DMS153 treated with DMSO at 0.1 percent for 48 hours (cell line): ENCODE measurements around the gene CYP21A2.
"Not testable (repeated sequence)": the region's sequence is repeated elsewhere in the genome, so short reads cannot be mapped to it uniquely, and the experiment has no call there.

Source experiments
- DNase-seq: peaks from one replicate; lab custom pipeline; 2025; ENCODE audit not compliant: unreplicated experiment; lab: John Stamatoyannopoulos, UW

Gene CYP21A2

GRCh38 chr6:32029553-32029952 lies 8.7 kb upstream of the CYP21A2 start:
- DNase-seq, result not testable (repeated sequence)

- not testable (repeated sequence) for DNase-seq
Observed at GRCh38 chr6:32035283-32036013, 2.8 kb upstream of the CYP21A2 start.

- not testable (repeated sequence) for DNase-seq
Observed at GRCh38 chr6:32037136-32037535, 1.1 kb upstream of the CYP21A2 start.

GRCh38 chr6:32038878-32039277 lies 663 bp downstream of the CYP21A2 start:
- not testable (repeated sequence) for DNase-seq

GRCh38 chr6:32039321-32040274 lies 1.4 kb downstream of the CYP21A2 start:
- not testable (repeated sequence) for DNase-seq

- not testable (repeated sequence) for DNase-seq
Observed at GRCh38 chr6:32040299-32041049, 2.3 kb downstream of the CYP21A2 start.

GRCh38 chr6:32041050-32041321 lies 2.8 kb downstream of the CYP21A2 start:
- DNase-seq, result not testable (repeated sequence)

- not testable (repeated sequence) for DNase-seq
Observed at GRCh38 chr6:32041385-32041784, 3.2 kb downstream of the CYP21A2 start.

GRCh38 chr6:32042276-32042675 lies 4.1 kb downstream of the CYP21A2 start:
- DNase-seq, result not testable (repeated sequence)

GRCh38 chr6:32043589-32044380 lies 5.6 kb downstream of the CYP21A2 start:
- not testable (repeated sequence) for DNase-seq

- DNase-seq, result not testable (repeated sequence)
Observed at GRCh38 chr6:32044916-32045315, 6.7 kb downstream of the CYP21A2 start.

- no peak for DNase-seq
Observed at GRCh38 chr6:32045811-32046449, 7.7 kb downstream of the CYP21A2 start.

GRCh38 chr6:32046450-32047083 lies 8.4 kb downstream of the CYP21A2 start:
- no peak for DNase-seq

GRCh38 chr6:32047084-32047478 lies 8.9 kb downstream of the CYP21A2 start:
- no peak for DNase-seq

GRCh38 chr6:32047539-32047854 lies 9.3 kb downstream of the CYP21A2 start:
- DNase-seq, result no peak

- DNase-seq, result peak; percentile 12
Observed at GRCh38 chr6:32047855-32048766, 9.9 kb downstream of the CYP21A2 start.

GRCh38 chr6:32049149-32049548 lies 10.9 kb downstream of the CYP21A2 start:
- not testable (repeated sequence) for DNase-seq

GRCh38 chr6:32049736-32050135 lies 11.5 kb downstream of the CYP21A2 start:
- not testable (repeated sequence) for DNase-seq

- DNase-seq, result no peak
Observed at GRCh38 chr6:32050562-32050961, 12.3 kb downstream of the CYP21A2 start.
